ENCODE results near the gene TMEM240. TPM values are rescaled to one million over a fixed set of nuclear protein-coding genes. Genes with fewer than 3 reads are reported as not detected.
"Not testable (repeated sequence)": the region's sequence is repeated elsewhere in the genome, so short reads cannot be mapped to it uniquely, and the experiment has no call there.

TMEM240 gene
- total RNA-seq, 2 experiments from 2014 or later, result 0.76 to 2.1 TPM

GRCh38 chr1:1507305-1507704, 33.1 kb downstream of the TMEM240 start:
- no peak for TF ChIP-seq EZH2phosphoT487 (IDR thresholded peaks at IDR 0.05; ENCODE audit: borderline replicate concordance, low read depth, low read length)
- no peak overlapping the region for H3K27ac ChIP-seq (ENCODE audit: low read depth, low read length, poor library complexity, severe bottlenecking)
- H3K36me3 ChIP-seq (ENCODE audit: insufficient read depth, low read length), result no peaks in the 10 kb centered on the region
- BruUV-seq (replicated peaks), result no TSS peak
- intact Hi-C loops (cut with micrococcal nuclease; ENCODE audit: unreplicated experiment), result no loop called here
- H3K4me1 ChIP-seq (ENCODE audit: insufficient read depth, low read length, poor library complexity, severe bottlenecking), result peaks cover 20% of the 10 kb centered on the region
- H3K79me2 ChIP-seq (ENCODE audit: insufficient read depth, low read depth, low read length), result no peaks in the 10 kb centered on the region; the same call in 1 of the 2 replicates
- H3K4me2 ChIP-seq (ENCODE audit: low read length), result no peak overlapping the region
- no peak overlapping the region for H2AFZ ChIP-seq (ENCODE audit: low read length)
- ChIA-PET CTCF (ENCODE audit: unreplicated experiment) (no interaction called here), POLR2A (interaction anchor here (0.6 kb wide), 1 partner anchor 357 kb away, joined by 9 read pairs; no protein-coding TSS in a partner anchor)
- no peak for DNase-seq (ENCODE audit: low spot score)
- H3K9me3 ChIP-seq (ENCODE audit: low read length), result peaks cover 6% of the 10 kb centered on the region; the same call in 1 of the 2 replicates
- H3K9me2 ChIP-seq (ENCODE audit: insufficient read depth, low read length), result no peaks in the 10 kb centered on the region
- no peaks in the 10 kb centered on the region for H4K20me1 ChIP-seq (ENCODE audit: insufficient read depth, low read length)
- no peak overlapping the region for H3K4me3 ChIP-seq (ENCODE audit: low read depth, low read length, poor library complexity, severe bottlenecking)

DNA sequence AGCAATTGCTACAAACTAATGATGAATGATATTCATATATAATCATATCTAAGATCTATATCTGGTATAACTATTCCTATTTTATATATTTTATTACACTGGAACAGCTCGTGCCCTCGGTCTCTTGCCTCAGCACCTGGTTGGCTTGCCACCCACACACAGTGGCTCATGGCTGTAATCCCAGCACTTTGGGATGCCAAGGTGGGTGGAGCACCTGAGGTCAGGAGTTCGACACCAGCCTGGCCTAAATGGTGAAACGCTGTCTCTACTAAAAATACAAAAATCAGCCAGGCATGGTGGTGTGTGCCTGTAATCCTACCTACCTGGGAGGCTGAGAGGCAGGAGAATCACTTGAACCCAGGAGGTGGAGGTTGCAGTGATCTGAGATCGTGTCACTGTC, 34.6 kb downstream of the TMEM240 start:
- intact Hi-C loops (cut with micrococcal nuclease; ENCODE audit: unreplicated experiment); H3K9me3 ChIP-seq (ENCODE audit: low read length); BruUV-seq (replicated peaks); H3K4me3 ChIP-seq (ENCODE audit: low read depth, low read length, poor library complexity, severe bottlenecking); CTCF ChIA-PET (ENCODE audit: unreplicated experiment); H3K79me2 ChIP-seq (ENCODE audit: insufficient read depth, low read depth, low read length); H4K20me1 ChIP-seq (ENCODE audit: insufficient read depth, low read length); DNase-seq (ENCODE audit: low spot score); H3K9me2 ChIP-seq (ENCODE audit: insufficient read depth, low read length); H3K36me3 ChIP-seq (ENCODE audit: insufficient read depth, low read length); POLR2A ChIA-PET; H2AFZ ChIP-seq (ENCODE audit: low read length): not testable (repeated sequence)
- Histone ChIP-seq H3K4me1 (ENCODE audit: insufficient read depth, low read length, poor library complexity, severe bottlenecking) (peaks cover 20% of the 10 kb centered on the region), H3K4me2 (ENCODE audit: low read length) (peak overlapping the region; percentile 34; the same call in 1 of the 2 replicates), H3K27ac (ENCODE audit: low read depth, low read length, poor library complexity, severe bottlenecking) (peak overlapping the region; percentile 64)

DNA sequence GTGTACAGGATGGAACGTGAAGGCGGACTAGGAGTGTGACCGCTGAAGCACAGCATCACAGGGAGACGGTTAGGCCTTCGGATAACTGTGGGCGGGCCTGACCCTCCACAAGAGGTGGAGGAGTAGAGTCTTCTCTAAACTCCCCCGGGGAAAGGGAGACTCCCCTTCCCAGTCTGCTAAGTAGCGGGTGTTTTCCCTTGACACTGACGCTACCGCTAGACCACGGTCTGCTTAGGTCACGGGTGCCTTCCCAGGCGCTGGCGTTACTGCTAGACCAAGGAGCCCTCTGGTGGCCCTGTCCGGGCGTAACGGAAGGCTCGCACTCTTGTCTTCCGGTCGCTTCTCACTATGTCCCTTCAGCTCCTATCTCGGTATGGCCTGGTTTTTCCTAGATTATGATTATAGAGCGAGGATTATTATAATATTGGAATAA, 35.0 kb downstream of the TMEM240 start:
- H4K20me1 ChIP-seq (ENCODE audit: insufficient read depth, low read length); H3K9me2 ChIP-seq (ENCODE audit: insufficient read depth, low read length); H3K4me3 ChIP-seq (ENCODE audit: low read depth, low read length, poor library complexity, severe bottlenecking); H2AFZ ChIP-seq (ENCODE audit: low read length); H3K79me2 ChIP-seq (ENCODE audit: insufficient read depth, low read depth, low read length); H3K9me3 ChIP-seq (ENCODE audit: low read length); POLR2A ChIA-PET; H3K36me3 ChIP-seq (ENCODE audit: insufficient read depth, low read length); intact Hi-C loops (cut with micrococcal nuclease; ENCODE audit: unreplicated experiment): not testable (repeated sequence)
- BruUV-seq (replicated peaks), result TSS peak; percentile 59
- H3K27ac ChIP-seq (ENCODE audit: low read depth, low read length, poor library complexity, severe bottlenecking), result peak overlapping the region; percentile 64
- TF ChIP-seq, protein P1, sequence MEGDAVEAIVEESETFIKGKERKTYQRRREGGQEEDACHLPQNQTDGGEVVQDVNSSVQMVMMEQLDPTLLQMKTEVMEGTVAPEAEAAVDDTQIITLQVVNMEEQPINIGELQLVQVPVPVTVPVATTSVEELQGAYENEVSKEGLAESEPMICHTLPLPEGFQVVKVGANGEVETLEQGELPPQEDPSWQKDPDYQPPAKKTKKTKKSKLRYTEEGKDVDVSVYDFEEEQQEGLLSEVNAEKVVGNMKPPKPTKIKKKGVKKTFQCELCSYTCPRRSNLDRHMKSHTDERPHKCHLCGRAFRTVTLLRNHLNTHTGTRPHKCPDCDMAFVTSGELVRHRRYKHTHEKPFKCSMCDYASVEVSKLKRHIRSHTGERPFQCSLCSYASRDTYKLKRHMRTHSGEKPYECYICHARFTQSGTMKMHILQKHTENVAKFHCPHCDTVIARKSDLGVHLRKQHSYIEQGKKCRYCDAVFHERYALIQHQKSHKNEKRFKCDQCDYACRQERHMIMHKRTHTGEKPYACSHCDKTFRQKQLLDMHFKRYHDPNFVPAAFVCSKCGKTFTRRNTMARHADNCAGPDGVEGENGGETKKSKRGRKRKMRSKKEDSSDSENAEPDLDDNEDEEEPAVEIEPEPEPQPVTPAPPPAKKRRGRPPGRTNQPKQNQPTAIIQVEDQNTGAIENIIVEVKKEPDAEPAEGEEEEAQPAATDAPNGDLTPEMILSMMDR (conservative IDR thresholded peaks at IDR 0.05; ENCODE audit: low read length), result peak; percentile 36
- peak overlapping the region; percentile 5 for H3K4me2 ChIP-seq (ENCODE audit: low read length)
- peak; percentile 48 for DNase-seq (ENCODE audit: low spot score)
- CTCF ChIA-PET (ENCODE audit: unreplicated experiment), result interaction anchor here (0.8 kb wide), 1 partner anchor 55 kb away, joined by 3 read pairs; no protein-coding TSS in a partner anchor
- H3K4me1 ChIP-seq (ENCODE audit: insufficient read depth, low read length, poor library complexity, severe bottlenecking), result peaks cover 15% of the 10 kb centered on the region
